ENCODE data around the gene RNU4-1.
"Not testable (repeated sequence)": the region's sequence is repeated elsewhere in the genome, so short reads cannot be mapped to it uniquely, and the experiment has no call there.

Gene RNU4-1

GRCh38 chr12:120259418-120260202 lies 33.4 kb downstream of the RNU4-1 start:
- in situ Hi-C loops (cut with MboI; ENCODE audit: low sequenced_read_pairs): no loop called here

GRCh38 chr12:120258323-120258896 lies 34.6 kb downstream of the RNU4-1 start:
- in situ Hi-C loops (cut with MboI; ENCODE audit: low sequenced_read_pairs): no loop called here

- in situ Hi-C loops (cut with MboI; ENCODE audit: low sequenced_read_pairs): no loop called here
Measured at GRCh38 chr12:120257041-120257821, 35.8 kb downstream of the RNU4-1 start.

- in situ Hi-C loops (cut with MboI; ENCODE audit: low sequenced_read_pairs): no loop called here
Measured at GRCh38 chr12:120254809-120255208, 38.2 kb downstream of the RNU4-1 start.

- in situ Hi-C loops (cut with MboI; ENCODE audit: low sequenced_read_pairs): not testable (repeated sequence)
Measured at GRCh38 chr12:120253313-120253712, 39.7 kb downstream of the RNU4-1 start.

GRCh38 chr12:120252071-120252906 lies 40.7 kb downstream of the RNU4-1 start:
- in situ Hi-C loops (cut with MboI; ENCODE audit: low sequenced_read_pairs): no loop called here

- in situ Hi-C loops (cut with MboI; ENCODE audit: low sequenced_read_pairs): not testable (repeated sequence)
Measured at GRCh38 chr12:120251364-120252070, 41.5 kb downstream of the RNU4-1 start.

GRCh38 chr12:120249875-120250795 lies 42.9 kb downstream of the RNU4-1 start:
- in situ Hi-C loops (cut with MboI; ENCODE audit: low sequenced_read_pairs): no loop called here

- in situ Hi-C loops (cut with MboI; ENCODE audit: low sequenced_read_pairs): no loop called here
Measured at GRCh38 chr12:120249266-120249874, 43.7 kb downstream of the RNU4-1 start.

- in situ Hi-C loops (cut with MboI; ENCODE audit: low sequenced_read_pairs): no loop called here
Measured at GRCh38 chr12:120247621-120248030, 45.4 kb downstream of the RNU4-1 start.

GRCh38 chr12:120247183-120247582 lies 45.9 kb downstream of the RNU4-1 start:
- in situ Hi-C loops (cut with MboI; ENCODE audit: low sequenced_read_pairs): no loop called here

- in situ Hi-C loops (cut with MboI; ENCODE audit: low sequenced_read_pairs): not testable (repeated sequence)
Measured at GRCh38 chr12:120246705-120247104, 46.3 kb downstream of the RNU4-1 start.

Measured in hTERT RPE-1 (cell line).